Kidney glomerular epithelial cell (primary cell): ENCODE results near the gene PRSS12.
"Not testable (repeated sequence)": the region's sequence is repeated elsewhere in the genome, so short reads cannot be mapped to it uniquely, and the experiment has no call there.

Experiments
- DNase-seq: peaks from one replicate; lab custom pipeline; 2025; lab: John Stamatoyannopoulos, UW

Gene PRSS12, protein sequence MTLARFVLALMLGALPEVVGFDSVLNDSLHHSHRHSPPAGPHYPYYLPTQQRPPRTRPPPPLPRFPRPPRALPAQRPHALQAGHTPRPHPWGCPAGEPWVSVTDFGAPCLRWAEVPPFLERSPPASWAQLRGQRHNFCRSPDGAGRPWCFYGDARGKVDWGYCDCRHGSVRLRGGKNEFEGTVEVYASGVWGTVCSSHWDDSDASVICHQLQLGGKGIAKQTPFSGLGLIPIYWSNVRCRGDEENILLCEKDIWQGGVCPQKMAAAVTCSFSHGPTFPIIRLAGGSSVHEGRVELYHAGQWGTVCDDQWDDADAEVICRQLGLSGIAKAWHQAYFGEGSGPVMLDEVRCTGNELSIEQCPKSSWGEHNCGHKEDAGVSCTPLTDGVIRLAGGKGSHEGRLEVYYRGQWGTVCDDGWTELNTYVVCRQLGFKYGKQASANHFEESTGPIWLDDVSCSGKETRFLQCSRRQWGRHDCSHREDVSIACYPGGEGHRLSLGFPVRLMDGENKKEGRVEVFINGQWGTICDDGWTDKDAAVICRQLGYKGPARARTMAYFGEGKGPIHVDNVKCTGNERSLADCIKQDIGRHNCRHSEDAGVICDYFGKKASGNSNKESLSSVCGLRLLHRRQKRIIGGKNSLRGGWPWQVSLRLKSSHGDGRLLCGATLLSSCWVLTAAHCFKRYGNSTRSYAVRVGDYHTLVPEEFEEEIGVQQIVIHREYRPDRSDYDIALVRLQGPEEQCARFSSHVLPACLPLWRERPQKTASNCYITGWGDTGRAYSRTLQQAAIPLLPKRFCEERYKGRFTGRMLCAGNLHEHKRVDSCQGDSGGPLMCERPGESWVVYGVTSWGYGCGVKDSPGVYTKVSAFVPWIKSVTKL

DNA sequence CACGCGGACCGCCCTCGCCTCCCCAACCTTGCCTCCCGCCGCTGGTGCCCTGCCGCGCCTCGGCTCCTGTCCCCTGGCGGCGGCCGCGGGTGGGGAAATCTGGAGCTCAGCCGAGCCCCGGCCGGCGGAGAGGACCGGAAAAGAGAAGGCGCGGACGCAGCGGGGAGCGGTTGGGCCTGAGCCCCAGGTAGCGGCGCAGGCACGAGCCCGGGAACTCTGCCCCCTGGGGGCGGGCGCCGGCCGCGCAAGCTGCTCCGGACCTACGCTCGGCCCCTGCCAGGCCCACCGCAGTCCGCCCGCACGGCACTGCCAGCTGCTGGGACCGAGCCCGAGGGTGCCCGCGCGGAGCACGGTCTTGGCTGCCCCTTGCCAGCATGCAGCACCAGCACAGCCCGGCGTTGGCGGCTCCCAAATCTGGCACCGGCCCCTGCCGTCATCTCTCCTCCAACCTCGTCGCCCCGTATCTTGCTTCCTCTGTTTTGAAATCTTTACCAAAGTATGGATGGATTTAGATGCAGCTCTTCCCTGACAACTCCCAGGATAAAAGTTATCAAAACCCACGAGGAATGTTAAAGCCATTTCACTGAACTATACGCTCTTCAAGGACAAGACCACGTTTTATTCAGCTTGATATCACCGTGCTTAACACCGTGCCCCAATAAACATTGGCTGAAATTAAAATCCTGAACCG is at the start of gene PRSS12:
Gene PRSS12 (minus strand): TSS at position 161 of the 691 bp plus-strand sequence. CDS start 283 bp downstream, outside the sequence.
- peak; percentile 29 for DNase-seq

DNA sequence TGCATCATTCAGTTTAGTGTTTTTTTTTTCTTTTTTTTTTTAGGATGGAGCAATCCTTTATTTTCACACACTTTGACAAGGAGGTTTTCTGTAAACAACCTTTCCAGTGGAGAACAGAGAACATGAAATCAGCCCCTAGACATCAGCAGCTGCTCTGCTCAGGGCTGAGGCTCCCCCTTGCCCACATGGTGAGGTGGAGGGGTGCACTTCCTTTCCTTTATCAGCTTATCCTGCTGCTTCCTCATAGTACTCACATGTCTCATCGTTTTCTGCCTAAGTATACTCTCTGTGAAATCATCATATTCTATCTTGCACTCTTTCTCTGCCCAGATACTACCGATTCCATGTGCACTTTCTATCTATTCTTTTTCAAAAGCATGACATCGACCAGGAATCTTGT is 47.6 kb upstream of the PRSS12 start:
- no peak for DNase-seq

DNA sequence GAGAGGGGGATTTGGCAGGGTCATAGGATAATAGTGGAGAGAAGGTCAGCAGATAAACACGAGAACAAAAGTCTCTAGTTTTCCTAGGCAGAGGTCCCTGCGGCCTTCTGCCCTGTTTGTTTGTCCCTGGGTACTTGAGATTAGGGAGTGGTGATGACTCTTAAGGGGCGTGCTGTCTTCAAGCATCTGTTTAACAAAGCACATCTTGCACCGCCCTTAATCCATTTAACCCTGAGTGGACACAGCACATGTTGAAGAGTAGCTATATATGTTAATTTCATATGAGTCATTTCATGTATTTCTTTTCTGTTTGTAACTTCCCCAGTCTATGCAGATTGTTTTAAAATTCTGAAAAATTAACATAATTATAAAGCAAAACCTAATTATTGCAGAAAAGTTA is 47.1 kb upstream of the PRSS12 start:
- not testable (repeated sequence) for DNase-seq

DNA sequence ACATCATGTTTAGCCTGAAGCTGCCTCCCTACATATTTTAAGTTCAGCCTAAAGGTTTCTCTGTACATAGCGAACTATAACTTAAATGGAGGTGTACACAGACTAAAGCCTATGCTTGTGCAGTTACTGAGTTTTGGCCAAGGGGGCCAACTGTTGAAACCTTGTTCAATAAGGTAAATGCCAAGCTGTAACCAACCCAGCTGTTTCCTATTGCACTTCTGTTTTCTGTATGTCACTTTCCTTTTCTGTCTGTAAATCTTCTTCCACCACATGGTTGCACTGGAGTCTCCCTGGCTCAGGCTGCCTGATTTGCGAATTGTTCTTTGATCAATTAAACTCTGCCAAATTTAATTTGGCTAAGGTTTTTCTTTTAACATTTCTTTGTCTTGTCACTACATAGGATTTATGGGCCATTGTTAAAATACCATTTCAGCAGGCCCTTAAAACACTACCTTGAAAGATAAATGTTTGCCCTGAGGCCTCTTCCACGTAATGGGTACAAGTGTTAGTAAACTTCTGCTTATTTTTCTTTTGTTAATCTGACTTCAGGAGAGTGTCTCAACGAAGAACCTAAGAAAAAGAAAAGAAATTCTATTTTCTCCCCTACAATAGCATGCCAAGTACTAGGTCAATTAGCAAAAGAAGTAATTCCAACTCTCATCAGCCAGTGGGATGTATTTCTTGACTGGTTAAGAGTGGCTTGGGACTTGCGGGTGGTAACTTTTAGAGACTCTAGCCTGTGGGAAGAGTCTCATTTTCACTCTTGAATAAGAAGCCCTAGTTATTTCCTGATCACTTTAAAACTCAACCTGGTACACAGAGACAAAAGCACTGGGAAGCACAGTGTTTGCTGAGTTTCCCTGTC is 45.7 kb upstream of the PRSS12 start:
- DNase-seq: no peak

DNA sequence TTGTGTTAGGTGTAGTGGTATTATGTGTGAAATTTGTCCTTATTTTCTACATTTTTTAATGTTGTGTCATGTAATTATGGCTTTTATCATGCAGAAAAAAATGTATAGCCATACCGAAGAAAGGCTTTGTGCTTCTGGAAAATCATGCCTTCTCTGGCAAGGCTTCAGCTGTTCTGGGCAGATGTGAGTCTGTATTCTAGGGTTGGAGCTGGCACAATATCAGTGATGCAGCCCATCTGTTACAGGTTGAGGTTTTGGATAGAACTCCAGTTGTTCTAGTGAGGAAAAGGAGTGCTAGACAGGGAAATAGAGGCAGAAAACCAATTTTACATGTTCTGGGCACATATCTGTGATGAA is 44.8 kb upstream of the PRSS12 start:
- DNase-seq: no peak

DNA sequence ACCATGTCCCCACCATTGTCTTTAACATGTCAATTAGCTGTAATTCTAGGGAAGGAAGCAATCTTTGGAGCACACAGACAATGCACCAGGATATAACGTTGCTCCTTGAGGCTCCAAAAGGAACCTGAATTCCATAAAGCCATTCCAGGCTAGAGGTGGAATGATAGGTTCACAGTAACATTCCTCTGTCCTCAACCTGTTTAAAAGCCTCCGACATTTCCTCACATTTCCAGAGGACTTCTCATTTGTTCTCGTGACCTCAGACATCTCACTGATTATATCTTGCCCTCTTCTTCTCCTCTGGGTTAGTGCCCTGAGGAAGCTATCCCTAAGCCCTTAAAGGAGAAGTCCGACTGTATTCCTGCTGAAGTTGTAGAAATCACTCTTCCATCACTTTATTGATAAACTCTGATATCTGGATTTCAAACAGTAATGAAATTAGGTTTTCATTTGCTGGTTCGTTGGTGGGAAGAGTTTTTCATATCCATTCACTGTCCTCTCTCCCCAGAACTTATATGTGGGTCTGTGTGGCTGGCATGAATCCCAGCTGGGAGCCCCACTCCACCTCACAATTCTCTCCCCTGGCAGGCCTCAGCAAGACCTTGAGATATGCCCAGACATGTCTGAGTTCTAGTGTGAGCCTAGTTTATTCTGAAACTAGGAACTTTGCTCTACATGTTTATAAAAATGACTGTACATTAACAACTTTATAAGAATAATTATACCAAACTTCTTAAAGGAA is 44.2 kb upstream of the PRSS12 start:
- DNase-seq: peak; percentile 4

DNA sequence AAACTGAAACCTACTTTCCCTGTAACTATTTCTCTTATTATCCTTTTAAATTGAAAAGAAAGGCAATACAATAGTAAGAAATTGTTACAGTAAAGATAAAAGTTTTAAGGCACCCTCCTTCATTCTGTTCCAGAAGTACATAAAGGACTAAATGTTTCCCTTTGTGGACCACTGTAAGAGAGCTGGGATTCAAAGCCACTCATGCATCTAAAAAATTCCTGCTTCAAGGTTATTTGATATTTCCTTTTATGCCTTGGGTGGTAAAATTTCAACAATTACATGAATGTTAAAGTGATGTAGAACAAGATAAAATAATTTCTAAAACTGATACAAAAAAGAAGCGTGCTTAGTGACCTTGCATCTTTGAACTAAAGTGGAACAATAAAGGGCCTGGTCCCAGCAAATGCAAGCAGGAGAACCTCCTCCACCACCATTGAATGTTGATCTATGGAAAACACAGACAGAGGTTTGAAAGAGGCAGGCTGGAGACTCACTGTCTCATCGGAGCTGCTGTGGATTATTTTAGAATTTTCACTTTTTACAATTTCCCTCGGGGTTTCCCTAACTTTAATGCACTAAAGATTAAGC is 42.3 kb upstream of the PRSS12 start:
- no peak for DNase-seq

DNA sequence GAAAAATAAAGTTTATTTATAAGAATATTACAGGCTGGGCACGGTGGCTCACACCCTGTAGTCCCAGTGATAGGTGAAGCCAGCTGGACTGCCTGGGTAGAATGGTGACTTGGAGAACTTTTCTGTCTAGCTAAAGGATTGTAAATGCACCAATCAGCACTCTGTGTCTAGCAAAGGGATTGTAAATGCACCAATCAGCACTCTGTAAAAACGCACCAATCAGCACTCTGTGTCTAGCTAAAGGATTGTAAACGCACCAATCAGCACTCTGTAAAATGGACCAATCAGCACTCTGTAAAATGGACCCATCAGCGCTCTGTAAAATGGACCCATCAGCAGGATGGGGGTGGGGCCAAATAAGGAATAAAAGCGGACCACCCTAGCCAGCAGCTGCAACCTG is 39.7 kb upstream of the PRSS12 start:
- DNase-seq: not testable (repeated sequence)

DNA sequence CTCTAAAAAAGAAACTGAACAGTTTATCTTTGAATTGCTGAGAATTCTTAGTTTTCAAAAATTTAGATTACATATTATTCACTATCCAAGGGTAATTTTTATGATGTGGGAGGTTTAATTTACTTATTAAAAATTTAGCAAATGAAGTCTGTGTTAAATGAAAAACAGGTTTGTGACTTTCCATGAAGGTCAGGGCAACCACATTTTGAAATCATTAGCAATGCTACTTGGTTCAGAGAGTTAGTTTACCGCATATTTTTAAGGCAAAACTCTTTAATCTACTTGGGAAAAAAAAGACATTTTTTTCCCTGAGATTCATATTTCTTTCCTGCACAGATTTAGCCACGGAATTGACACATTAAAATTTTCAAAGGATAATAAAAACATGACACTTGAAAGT is 37.3 kb upstream of the PRSS12 start:
- DNase-seq: no peak

DNA sequence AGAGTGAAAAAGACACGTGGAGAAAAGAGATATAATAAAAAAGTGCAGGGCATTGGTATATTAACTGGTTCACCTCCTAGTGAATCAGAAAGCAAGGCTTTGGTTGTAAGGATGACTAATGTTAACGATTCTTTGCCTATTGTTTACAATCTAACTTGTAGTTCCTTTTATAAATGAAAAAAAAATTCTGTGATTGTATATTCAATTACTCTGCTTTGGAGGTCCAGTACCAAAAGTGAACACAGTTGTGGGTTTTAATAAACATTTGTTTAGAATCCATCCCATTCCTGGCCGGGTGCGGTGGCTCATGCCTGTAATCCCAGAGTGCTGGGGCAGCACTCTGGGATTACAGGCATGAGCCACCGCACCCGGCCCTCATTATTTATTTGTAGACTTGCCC is 36.9 kb upstream of the PRSS12 start:
- no peak for DNase-seq

DNA sequence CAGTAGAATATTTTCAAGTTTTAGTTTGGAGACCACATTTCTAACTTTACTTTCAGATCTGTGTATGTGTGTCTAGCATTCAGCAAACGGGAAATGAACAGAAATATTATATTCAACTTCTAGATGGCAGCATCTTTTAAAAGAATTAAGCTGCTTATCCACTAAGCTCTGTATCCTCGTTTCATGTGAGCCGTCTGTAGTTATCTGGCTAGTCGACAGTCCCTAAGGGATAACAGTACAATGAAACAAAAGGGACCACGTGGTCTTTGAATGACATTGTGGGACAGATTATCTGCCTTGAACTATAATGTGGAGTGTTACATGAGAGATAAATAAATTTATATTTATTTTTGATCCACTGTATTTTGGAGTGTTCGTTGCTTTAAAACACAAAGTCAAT is 35.8 kb upstream of the PRSS12 start:
- DNase-seq: no peak

DNA sequence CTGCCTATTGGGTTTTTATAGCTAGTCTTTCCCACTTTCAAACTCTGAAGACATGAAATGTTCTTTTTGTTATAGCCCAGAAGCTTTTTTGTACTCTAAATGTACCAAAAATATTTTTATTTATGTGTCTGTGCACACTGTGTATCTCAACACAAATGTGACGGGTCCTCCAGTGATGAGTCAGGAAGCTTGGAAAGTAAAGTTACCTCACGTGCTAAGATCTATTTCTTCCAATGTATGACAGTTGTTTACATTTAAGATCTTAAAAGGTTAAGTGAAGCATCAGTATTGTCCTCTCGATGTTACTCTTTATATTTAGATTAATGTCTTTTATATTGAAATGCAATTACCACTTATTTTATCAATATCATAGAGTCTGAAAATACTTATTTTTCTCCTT is 29.1 kb upstream of the PRSS12 start:
- no peak for DNase-seq

DNA sequence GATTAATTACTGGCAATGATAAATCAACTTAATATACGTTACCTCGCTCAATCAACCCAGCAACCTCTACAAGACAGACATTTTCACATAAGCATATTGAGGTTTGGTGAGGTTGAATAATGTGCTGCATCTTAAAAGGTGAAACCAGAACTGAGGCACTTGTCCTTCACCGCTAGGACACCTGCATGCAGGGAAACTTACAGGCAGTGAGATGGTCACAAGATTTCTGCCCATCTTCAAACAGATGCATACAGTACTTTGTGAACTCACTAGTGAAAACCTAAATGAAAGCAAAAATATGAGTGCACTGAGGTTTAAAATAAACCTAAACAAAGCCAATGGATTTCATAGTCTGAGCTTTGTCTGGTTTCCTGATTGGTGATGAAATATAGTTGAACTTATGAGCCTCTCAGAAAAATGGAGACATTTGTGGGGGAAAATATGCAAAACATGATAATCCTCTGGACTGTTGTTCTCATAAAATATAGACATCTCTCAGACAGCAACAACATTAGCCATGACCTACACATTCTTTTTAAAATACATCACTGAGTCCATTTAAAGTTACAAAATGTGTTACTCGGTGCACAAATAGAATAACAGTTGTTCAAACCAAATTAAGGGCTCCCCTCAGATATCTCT is 20.9 kb upstream of the PRSS12 start:
- no peak for DNase-seq

DNA sequence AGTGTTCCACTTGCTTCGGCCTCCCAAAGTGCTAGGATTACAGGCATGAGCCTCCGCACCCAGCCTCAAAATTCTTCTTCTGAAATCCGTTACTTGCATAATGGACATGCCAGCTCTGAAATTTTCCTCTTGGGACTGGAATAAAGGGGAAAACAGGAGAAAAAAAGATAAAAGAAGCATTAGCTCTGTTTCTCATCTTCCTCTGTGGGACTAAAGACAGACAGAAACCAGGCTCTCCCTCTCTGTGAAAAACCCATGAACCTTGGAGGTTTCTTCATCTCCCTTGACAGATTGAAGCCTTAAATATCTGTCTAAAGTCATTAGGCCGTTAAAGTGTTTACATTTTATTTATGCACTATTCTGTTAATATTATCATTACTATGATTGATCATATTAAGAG is 19.4 kb upstream of the PRSS12 start:
- DNase-seq: no peak

DNA sequence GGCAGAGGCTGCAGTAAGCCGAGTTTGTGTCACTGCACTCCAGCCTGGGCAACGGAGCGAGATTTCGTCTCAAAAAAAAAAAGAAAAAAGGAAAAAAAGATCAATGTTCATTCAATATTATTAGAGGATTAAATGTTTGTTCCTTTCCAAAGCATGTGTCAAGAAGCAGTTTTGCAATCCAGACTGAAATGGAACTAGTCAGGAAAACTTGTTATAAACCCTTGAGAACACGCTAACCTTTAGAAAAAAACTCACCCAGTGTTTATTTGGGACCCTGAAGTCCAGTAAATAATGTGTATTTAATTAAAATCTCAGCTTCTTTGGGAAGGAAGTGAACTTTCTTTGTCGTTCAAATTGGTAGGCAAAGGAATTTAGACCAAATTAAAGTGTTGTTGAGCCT is 16.4 kb upstream of the PRSS12 start:
- no peak for DNase-seq

DNA sequence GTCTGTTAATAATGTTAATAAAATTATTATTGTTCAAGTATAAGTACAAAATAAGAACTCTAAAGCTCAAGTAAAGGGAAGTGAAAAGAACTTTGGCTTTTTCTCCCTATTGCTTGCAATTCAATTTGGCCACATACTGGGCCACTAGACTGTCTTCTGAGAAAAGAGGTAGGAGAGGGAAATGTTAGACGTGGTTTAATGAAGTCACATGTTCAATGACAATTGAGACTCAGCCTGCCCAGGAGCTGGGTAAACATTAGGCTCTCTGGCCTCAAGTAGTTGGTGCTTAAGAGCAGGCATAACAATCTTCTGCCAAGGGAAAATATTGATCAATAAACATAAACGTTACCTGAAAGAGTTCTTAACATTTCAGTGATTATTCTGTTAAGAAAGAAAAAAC is 15.1 kb upstream of the PRSS12 start:
- no peak for DNase-seq

DNA sequence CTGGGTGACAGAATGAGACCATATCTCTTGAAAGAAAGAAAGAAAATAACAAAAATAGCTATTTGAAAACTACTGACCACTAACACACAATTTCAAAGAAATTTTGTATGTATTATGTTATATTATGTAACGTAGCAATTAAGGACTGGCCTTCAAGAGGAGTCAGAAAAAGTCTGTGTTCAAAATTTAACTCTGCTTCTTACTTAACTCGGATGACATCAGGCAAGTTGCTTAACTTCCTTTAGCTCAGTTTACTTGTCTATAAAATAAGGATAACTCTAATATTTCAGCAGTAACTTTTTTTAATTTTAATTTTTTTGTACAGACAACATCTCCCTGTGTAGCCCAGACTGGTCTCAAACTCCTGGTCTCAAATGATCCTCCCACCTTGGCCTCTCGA is 14.6 kb upstream of the PRSS12 start:
- no peak for DNase-seq

DNA sequence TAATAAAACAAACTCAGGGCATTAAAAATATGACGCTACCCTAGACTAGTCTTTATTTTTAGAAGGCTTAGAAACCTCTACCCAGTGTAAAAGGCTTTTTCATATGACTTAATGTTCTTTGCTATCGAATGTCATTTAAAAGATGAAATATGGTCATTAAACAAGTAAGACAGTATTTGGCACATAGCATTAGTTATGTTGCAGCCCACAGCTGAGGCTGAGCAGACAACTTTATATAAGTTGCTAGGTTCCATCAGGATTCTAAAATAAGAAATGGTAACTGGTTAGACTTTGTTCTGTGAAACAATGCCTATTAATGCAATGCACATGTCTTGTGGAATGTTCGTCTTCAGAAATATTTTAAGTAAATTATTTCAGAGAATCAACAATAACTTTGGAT is 10.4 kb upstream of the PRSS12 start:
- DNase-seq: no peak

DNA sequence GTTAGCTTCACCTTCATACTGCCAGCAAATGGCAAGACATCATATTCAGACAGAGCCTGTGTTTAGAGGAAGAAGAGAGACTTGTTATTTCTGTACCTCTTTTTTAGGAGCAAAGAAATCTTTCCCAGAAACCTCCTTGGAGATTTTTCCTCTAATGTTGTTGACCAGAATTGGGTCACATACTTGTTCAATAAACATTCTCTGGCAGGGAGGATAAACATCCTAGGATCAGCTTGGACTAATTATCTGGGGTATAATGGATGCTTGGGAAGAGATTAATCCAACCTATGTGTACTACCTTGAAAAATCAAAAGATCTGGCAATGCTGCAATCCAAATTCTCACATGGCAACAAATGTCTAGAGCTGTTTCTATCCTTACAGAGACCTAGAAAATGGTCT is 8.4 kb upstream of the PRSS12 start:
- DNase-seq: no peak

DNA sequence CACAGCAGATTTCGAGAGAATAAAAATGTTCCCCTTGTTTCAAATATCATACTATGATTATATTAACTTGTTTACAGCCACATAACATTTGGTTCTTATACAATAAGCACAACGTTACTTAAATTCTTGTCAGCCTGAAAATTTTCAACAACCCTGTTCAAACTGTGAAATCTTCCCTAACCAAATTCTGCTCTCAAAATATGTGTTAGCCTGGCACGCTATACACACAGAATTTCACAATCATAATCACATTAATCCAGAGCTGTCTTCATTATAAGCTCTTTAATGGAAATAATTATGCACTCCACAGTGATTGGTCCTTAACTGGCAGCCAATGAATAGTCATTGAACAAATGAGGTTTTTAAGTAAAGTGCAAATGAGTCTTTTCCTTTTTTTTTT is 7.3 kb upstream of the PRSS12 start:
- DNase-seq: no peak
